Measurements from ENCODE around the gene SETD4. TPM values are rescaled to one million over a fixed set of nuclear protein-coding genes. Genes with fewer than 3 reads are reported as not detected.

The SETD4 gene
- total and polyA plus RNA-seq, 2 of the 8 experiments (the other 6 are each of a cell fraction or from before 2014, with no cell fraction given): 20.1 to 46.6 TPM

GRCh38 chr21:36047139-36047538 lies 13.2 kb downstream of the SETD4 start:
- H2AFZ ChIP-seq (ENCODE audit: low read length): no peak overlapping the region
- H3K4ac ChIP-seq (replicated peaks; ENCODE audit: insufficient read length, low read depth, low read length): no peak overlapping the region
- WGBS, 2 experiments (ENCODE audit: extremely low coverage in 1 of 2, insufficient coverage in 1 of 2, insufficient read length in 1 of 2, insufficient replicate concordance in 2 of 2, low coverage in 1 of 2, low lambda C conversion rate in 2 of 2, missing lambda C conversion rate in 1 of 2): 78% methylated on average over 7 of the region's 7 CpGs; no CpG with 5 or more reads in 1 of the 2 experiments
- no peak for FAIRE-seq
- no peaks in the 10 kb centered on the region for H3K9me3 ChIP-seq (ENCODE audit: insufficient read depth in 2 of 2, low read depth in 1 of 2, low read length in 1 of 2)
- no peak overlapping the region for H3K4me3 ChIP-seq (ENCODE audit: extremely low read depth in 1 of 4, insufficient read depth in 2 of 4, low read depth in 3 of 4, low read length in 4 of 4)
- ChIA-PET POLR2A (ENCODE audit: partially characterized antibody) (interaction anchor here (0.5 to 3.0 kb wide), 5 partner anchors 12 to 22 kb away, joined by 3 to 10 read pairs (median 5); partner anchors contain the start of gene SETD4), CTCF (ENCODE audit: partially characterized antibody) (interaction anchor here (0.9 to 2.5 kb wide), 8 partner anchors 8 to 117 kb away, joined by 3 to 13 read pairs (median 4); partner anchors contain the start of gene SETD4)
- H3K4me2 ChIP-seq (ENCODE audit: insufficient read depth in 1 of 2, low read depth in 2 of 2, low read length in 2 of 2): no peak overlapping the region
- H3K36me3 ChIP-seq (ENCODE audit: control insufficient read depth in 2 of 4, insufficient read depth in 4 of 4, low read length in 3 of 4): peaks cover 22 to 77% (median 64%) of the 10 kb centered on the region in 4 experiments
- no peak overlapping the region for H3K23ac ChIP-seq (ENCODE audit: insufficient read length)
- H2BK15ac ChIP-seq (ENCODE audit: low read length): no peak overlapping the region
- no peak overlapping the region for H3K9ac ChIP-seq (replicated peaks in 1 of 4; ENCODE audit: extremely low read depth in 1 of 4, low read depth in 3 of 4, low read length in 3 of 4)
- H3K14ac ChIP-seq (ENCODE audit: insufficient read length): no peak overlapping the region
- H3K56ac ChIP-seq (replicated peaks; ENCODE audit: insufficient read length, low read depth, low read length): no peak overlapping the region
- H4K8ac ChIP-seq (ENCODE audit: extremely low read depth, insufficient read depth, low read length): no peak overlapping the region
- no peak for DNase-seq (ENCODE audit: low read depth in 1 of 2, low spot score in 2 of 2)
- no peak overlapping the region for H4K91ac ChIP-seq (replicated peaks; ENCODE audit: insufficient read length, low read length)
- peaks cover 3% of the 10 kb centered on the region in 2 experiments for H4K20me1 ChIP-seq (replicated peaks in 1 of 2; ENCODE audit: control insufficient read depth in 1 of 2, insufficient read depth in 2 of 2, low read length in 2 of 2)
- H3K4me1 ChIP-seq (replicated peaks in 1 of 4; ENCODE audit: control insufficient read depth in 3 of 4, insufficient read depth in 4 of 4, low read length in 3 of 4): no peaks in the 10 kb centered on the region
- peaks cover 0 to 3% of the 10 kb centered on the region in 2 experiments; a peak in 1 of 4 replicates for H3K79me2 ChIP-seq (ENCODE audit: control insufficient read depth in 1 of 2, insufficient read depth in 2 of 2, low read length in 2 of 2)
- H2BK20ac ChIP-seq (ENCODE audit: low read length): no peak overlapping the region
- H2BK5ac ChIP-seq (ENCODE audit: low read depth, low read length): no peak overlapping the region
- no peaks in the 10 kb centered on the region for H3K23me2 ChIP-seq (ENCODE audit: low read depth, low read length)
- no peak overlapping the region for H3K18ac ChIP-seq (ENCODE audit: extremely low read depth, low read length)
- H3K27ac ChIP-seq (ENCODE audit: low read depth, low read length): no peak overlapping the region
- no peak overlapping the region for H4K5ac ChIP-seq (ENCODE audit: insufficient read length, low read depth, low read length)
- H2AK5ac ChIP-seq (ENCODE audit: low read depth, low read length): no peak overlapping the region
- no peak overlapping the region for H2BK120ac ChIP-seq (replicated peaks; ENCODE audit: low read depth, low read length)
- H3K79me1 ChIP-seq (ENCODE audit: low read depth, low read length): no peaks in the 10 kb centered on the region
- H3K27me3 ChIP-seq (replicated peaks in 1 of 4; ENCODE audit: control insufficient read depth in 3 of 4, extremely low read depth in 1 of 4, insufficient read depth in 3 of 4, low read length in 3 of 4): no peaks in the 10 kb centered on the region
- H2BK12ac ChIP-seq (ENCODE audit: low read depth, low read length): no peak overlapping the region
- TF ChIP-seq E2F6 (IDR thresholded peaks at IDR 0.05): no peak
- TF ChIP-seq RBBP5 (IDR thresholded peaks at IDR 0.05; ENCODE audit: borderline replicate concordance, low read depth, low read length): no peak
- no peak for TF ChIP-seq JUND (IDR thresholded peaks at IDR 0.05; ENCODE audit: low read length)
- no peak for TF ChIP-seq CREB1 (IDR thresholded peaks at IDR 0.05)
- TF ChIP-seq RAD21 (IDR thresholded peaks at IDR 0.05 in 1 of 2, conservative IDR thresholded peaks at IDR 0.05 in 1 of 2; ENCODE audit: low read depth in 2 of 2, low read length in 2 of 2): peak; percentile 17 to 46; a peak in 3 of 4 replicates
- no peak for TF ChIP-seq GABPA (IDR thresholded peaks at IDR 0.05; ENCODE audit: borderline replicate concordance, insufficient read depth, low read length)
